T-helper 1 cell treated with Interleukin-12 subunit alpha and Interleukin-12 subunit beta and Interleukin-4 antibody, amounts not matched to agents 30 μg/mL and 1 μg/mL, for 36 hours (primary cell): Measurements from ENCODE around the gene GAREM1.
"Not testable (repeated sequence)": the region's sequence is repeated elsewhere in the genome, so short reads cannot be mapped to it uniquely, and the experiment has no call there.

Experiments used
- H3K27ac Mint-ChIP-seq: one replicate; pipeline ENCODE4 v1.8.0; 2021; ENCODE audit warnings: mild to moderate bottlenecking, mixed read lengths
- H3K27me3 Mint-ChIP-seq: one replicate; pipeline ENCODE4 v1.8.0; 2021; ENCODE audit warnings: low read depth, mixed read lengths
- H3K36me3 Mint-ChIP-seq: one replicate; pipeline ENCODE4 v1.8.0; 2021; ENCODE audit warnings: low read depth, mixed read lengths
- H3K4me1 Mint-ChIP-seq: one replicate; pipeline ENCODE4 v1.8.0; 2021; ENCODE audit warnings: low read depth, mixed read lengths
- H3K4me3 Mint-ChIP-seq: one replicate; pipeline ENCODE4 v1.8.0; 2021; ENCODE audit warnings: mild to moderate bottlenecking, moderate library complexity, mixed read lengths
- H3K9me3 Mint-ChIP-seq: one replicate; pipeline ENCODE4 v1.8.0; 2021; ENCODE audit warnings: mixed read lengths

The GAREM1 gene

DNA sequence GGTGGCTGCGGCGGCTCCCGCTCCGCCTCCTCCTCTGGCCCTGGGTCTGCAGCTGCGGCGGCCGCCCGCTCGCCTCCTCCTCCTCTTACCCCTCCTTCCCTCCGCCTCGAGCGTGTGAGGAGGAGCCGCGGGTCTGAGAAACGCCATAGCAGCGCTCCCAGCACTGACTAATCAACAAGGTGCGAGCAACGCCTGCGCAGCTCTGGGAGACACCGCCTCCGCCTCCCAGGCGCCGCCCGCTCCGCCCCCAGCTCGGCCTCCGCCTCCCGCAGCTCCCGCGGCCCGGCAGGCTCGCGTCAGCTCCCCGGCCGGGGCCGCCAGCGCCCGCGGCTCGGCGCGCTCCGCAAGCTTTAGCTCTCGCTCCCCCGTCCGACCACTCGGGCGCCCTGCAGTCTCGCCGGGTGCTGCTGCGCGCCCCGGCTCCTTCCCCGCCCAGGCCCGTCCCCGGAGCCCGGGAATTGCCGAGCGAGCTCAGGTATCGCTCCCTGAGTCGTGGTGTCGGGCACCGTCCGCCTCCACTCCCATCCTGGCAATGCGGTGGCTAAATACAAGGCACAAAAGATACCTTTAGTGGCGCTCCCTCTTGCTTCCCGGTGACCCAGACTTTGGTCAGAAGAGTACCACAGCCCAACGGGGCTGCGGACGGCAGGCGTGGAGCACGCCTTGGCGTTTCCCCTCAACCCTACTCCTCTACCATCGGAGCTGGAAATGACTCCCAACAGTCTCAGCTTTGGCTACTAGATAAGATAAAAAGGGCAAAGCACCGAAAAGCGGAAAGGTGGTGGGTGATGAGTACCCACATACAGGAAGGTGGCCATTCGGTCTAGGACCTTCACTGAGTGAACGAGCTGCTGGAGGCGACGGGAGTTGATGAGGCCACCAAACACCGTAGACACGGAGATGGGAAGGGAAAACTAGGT lies at the start of gene GAREM1:
Gene GAREM1 (minus strand): TSS at position 169 of the 920 bp plus-strand sequence. CDS start 454 bp downstream, outside the sequence.
- peak within 1 kb of the TSS; percentile 77 for H3K4me3 Mint-ChIP-seq
- H3K9me3 Mint-ChIP-seq = no peaks in the 10 kb centered on the region
- H3K36me3 Mint-ChIP-seq = no peaks in the 10 kb centered on the region
- peaks cover 74% of the 10 kb centered on the region for H3K27me3 Mint-ChIP-seq
- H3K27ac Mint-ChIP-seq = no peak within 1 kb of the TSS
- peaks cover 15% of the 10 kb centered on the region for H3K4me1 Mint-ChIP-seq

GRCh38 chr18:32511147-32511546 lies 40.5 kb upstream of the GAREM1 start:
- no peak overlapping the region for H3K27ac Mint-ChIP-seq
- no peaks in the 10 kb centered on the region for H3K36me3 Mint-ChIP-seq
- H3K9me3 Mint-ChIP-seq = no peaks in the 10 kb centered on the region
- no peak overlapping the region for H3K4me3 Mint-ChIP-seq
- peaks cover 4% of the 10 kb centered on the region for H3K27me3 Mint-ChIP-seq
- H3K4me1 Mint-ChIP-seq = peaks cover 2% of the 10 kb centered on the region

DNA sequence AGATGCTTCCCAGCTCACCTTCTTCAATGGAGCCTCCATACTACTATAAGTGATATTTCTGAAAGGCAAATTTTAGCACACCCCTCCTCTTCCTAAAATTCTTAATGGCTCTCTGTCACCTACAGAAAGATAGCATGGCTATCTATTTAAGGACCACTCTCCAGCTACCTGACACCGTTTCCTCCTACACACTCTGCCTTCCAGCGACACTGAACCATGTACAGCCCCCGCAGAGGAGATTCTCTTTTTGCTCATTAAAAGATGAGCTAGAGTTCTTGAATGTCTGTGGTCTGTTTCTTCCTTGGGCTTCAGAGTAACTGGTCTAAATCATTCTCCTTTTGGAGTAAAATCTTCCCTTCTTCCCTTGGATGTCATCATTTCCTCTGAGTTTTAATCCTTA lies 38.4 kb upstream of the GAREM1 start:
- Mint-ChIP-seq H3K4me3 (no peak overlapping the region), H3K27me3 (no peaks in the 10 kb centered on the region), H3K36me3 (no peaks in the 10 kb centered on the region)

DNA sequence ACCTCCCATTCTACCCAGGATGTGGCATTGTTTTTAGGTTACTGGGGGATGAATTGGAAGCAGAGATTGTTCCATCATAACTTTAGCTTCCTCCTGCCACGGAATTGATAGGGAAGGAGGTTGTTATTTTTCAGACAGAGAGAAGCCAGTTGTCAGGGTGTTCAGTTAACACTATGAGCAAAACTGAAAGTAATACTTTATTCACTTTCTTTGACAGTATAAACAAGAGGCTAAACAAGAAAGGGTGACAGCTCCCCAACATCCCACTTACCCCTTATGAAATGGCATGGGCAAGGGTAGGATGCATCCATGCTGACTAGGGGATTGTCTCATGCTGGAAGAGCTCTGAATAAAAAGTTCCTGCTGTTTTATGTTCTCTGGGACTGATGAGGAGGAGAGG lies 36.4 kb upstream of the GAREM1 start:
- Mint-ChIP-seq H3K4me1 (peaks cover 2% of the 10 kb centered on the region), H3K36me3 (no peaks in the 10 kb centered on the region), H3K27ac (no peak overlapping the region), H3K9me3 (no peaks in the 10 kb centered on the region), H3K27me3 (no peaks in the 10 kb centered on the region), H3K4me3 (no peak overlapping the region)

More for the DNA sequence above, 38.4 kb upstream of the GAREM1 start:
- Mint-ChIP-seq H3K9me3 (no peaks in the 10 kb centered on the region), H3K27ac (no peak overlapping the region), H3K4me1 (peaks cover 2% of the 10 kb centered on the region)

DNA sequence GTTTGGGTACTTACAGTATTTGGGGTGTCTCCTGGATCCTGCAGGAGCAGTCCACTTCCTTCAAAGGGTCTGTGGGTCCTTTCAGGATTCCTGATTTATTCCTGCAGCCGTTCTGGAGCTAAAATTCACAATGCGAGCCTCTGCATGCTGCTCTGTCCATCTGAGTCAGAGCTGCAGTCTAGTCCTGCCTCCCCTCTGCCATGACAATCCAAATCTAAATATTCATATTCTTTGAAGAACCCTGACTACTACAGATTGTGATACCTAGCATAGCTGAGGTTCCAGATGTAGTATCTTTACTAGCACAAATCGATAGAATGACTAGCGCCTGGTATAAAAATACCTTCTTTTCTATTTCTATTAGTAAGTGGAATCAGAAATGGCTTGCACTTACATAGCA lies 31.3 kb upstream of the GAREM1 start:
- no peaks in the 10 kb centered on the region for H3K4me1 Mint-ChIP-seq
- H3K9me3 Mint-ChIP-seq = no peaks in the 10 kb centered on the region
- no peaks in the 10 kb centered on the region for H3K36me3 Mint-ChIP-seq
- H3K27ac Mint-ChIP-seq = no peak overlapping the region
- peaks cover 5% of the 10 kb centered on the region for H3K27me3 Mint-ChIP-seq
- no peak overlapping the region for H3K4me3 Mint-ChIP-seq

DNA sequence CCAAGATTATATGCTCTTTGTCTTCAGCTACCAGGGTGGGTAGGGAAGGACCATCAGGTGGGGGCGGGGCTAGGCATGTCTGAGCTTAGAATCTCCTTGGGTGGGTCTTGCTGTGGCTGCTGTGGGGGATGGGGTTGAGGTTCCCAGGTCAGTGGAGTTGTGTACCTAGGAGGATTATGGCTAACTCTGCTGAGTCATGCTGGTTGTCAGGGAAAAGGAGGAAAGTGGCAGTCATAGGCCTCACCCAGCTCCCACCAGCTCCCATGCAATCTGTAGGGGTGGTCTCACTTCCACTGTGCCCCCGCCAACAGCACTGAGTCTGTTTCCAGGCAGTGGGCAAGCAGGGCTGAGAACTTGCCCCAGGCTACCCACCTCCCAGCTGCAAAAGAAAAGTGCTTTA lies 30.6 kb upstream of the GAREM1 start:
- H3K27ac Mint-ChIP-seq, H3K36me3 Mint-ChIP-seq, H3K4me1 Mint-ChIP-seq, H3K4me3 Mint-ChIP-seq, H3K27me3 Mint-ChIP-seq, H3K9me3 Mint-ChIP-seq: not testable (repeated sequence)

DNA sequence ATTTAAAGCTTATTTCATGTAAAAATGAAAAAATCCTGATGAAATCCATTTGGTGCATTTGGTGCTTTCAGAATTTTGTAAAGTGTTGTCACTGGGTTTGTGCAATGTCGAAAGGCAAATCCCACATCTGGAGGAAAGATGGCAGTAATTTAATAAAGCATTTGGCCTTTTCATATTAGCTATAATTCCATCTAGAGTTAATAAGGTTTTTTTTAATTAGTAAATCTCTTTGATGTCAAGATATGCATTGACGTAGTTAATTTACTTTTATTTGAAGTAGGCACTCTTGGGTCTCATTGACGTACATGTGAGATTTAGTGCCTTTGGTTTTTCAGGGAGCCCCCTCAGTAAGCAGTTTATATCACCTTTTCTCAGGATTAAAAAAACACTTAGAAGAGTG lies 12.3 kb upstream of the GAREM1 start:
- Mint-ChIP-seq H3K27me3 (peaks cover 33% of the 10 kb centered on the region), H3K4me1 (no peaks in the 10 kb centered on the region), H3K27ac (no peak overlapping the region), H3K4me3 (no peak overlapping the region), H3K36me3 (no peaks in the 10 kb centered on the region), H3K9me3 (no peaks in the 10 kb centered on the region)

DNA sequence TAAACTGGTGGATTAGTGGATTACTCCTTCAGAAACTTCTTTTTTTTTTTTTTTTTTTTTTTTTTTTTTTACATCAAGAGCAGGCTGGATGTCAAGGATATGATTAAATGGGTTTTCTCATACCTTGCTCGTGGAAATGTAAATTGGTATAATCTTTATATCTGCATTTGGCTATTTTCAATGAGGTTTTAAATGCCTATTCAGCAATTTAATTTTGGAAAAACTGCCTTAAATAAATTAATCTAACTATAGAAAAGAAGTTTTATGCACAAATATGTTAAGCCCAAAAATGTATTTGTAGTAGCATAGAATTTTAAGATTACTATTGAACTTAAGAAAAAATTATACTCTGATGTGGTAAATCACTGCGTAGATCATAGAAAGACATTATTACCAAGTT lies 11.4 kb upstream of the GAREM1 start:
- no peaks in the 10 kb centered on the region for H3K9me3 Mint-ChIP-seq
- H3K27ac Mint-ChIP-seq = no peak overlapping the region
- H3K36me3 Mint-ChIP-seq = no peaks in the 10 kb centered on the region
- H3K4me1 Mint-ChIP-seq = no peaks in the 10 kb centered on the region
- H3K4me3 Mint-ChIP-seq = no peak overlapping the region
- H3K27me3 Mint-ChIP-seq = peaks cover 34% of the 10 kb centered on the region

DNA sequence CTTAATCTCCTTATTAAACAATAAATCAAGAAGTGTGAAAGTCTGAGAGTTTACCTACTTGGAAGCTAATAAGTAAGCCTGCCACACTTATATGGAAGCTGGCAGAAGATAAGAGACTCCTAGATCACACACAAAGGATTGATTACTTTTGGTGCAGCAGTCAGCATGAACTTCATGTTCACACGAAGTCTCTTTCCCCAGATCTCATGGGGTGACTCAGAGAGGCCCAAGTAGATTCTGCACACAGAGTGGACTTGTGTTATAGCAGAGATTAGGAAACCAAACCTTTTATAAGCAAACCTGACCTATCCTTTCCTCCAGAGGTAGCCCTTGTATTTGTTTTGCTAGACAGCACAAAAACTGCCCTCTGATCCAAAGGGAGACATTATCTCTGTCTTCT lies 9.9 kb upstream of the GAREM1 start:
- no peaks in the 10 kb centered on the region for H3K9me3 Mint-ChIP-seq
- no peak overlapping the region for H3K4me3 Mint-ChIP-seq
- H3K36me3 Mint-ChIP-seq = no peaks in the 10 kb centered on the region
- H3K4me1 Mint-ChIP-seq = no peaks in the 10 kb centered on the region
- H3K27ac Mint-ChIP-seq = no peak overlapping the region
- peaks cover 42% of the 10 kb centered on the region for H3K27me3 Mint-ChIP-seq

GRCh38 chr18:32478807-32479206 lies 8.1 kb upstream of the GAREM1 start:
- Mint-ChIP-seq H3K27ac (no peak overlapping the region), H3K9me3 (no peaks in the 10 kb centered on the region), H3K4me3 (no peak overlapping the region), H3K27me3 (peaks cover 44% of the 10 kb centered on the region), H3K36me3 (no peaks in the 10 kb centered on the region), H3K4me1 (no peaks in the 10 kb centered on the region)

DNA sequence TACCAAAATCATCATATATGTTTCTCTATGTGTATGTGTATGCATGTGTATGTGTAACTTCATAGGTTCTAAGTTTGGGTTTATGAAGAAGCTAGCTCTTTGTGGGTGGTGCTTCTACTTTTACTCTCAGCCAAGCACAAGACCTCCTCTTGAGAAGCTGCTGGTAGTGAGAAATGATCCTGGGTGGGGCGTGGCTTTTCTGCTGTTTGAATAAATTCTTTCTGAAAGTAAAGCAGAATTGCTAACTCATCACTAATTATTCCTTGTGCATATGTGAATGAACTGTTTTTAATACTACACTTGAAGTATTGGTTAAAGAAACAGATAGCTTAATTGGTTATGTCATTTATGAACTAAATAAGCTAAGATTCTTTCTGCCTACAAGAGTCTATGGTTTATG lies 7.6 kb upstream of the GAREM1 start:
- Mint-ChIP-seq H3K27me3 (peaks cover 47% of the 10 kb centered on the region), H3K4me3 (no peak overlapping the region), H3K36me3 (no peaks in the 10 kb centered on the region), H3K9me3 (no peaks in the 10 kb centered on the region), H3K27ac (no peak overlapping the region), H3K4me1 (no peaks in the 10 kb centered on the region)

- Mint-ChIP-seq H3K27me3 (peaks cover 55% of the 10 kb centered on the region), H3K27ac (no peak overlapping the region), H3K4me3 (no peak overlapping the region), H3K4me1 (peaks cover 2% of the 10 kb centered on the region), H3K9me3 (no peaks in the 10 kb centered on the region), H3K36me3 (no peaks in the 10 kb centered on the region)
These were observed 5.4 kb upstream of the GAREM1 start for GRCh38 chr18:32476106-32476505.

DNA sequence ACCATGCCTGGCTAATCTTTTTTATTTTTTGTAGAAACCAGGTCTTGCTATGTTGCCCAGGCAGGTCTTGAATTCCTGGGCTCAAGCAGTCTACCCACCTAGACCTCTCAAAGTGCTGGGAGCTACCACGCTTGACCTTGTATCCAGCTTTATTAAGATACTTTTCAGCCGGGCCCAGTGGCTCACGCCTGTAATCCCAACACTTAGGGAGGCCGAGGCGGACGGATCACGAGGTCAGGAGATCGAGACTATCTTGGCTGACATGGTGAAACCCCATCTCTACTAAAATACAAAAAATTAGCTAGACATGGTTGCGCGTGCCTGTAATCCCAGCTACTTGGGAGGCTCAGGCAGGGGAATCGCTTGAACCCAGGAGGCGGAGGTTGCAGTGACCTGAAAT lies 4.4 kb upstream of the GAREM1 start:
- not testable (repeated sequence) for H3K9me3 Mint-ChIP-seq, H3K27ac Mint-ChIP-seq, H3K36me3 Mint-ChIP-seq, H3K4me3 Mint-ChIP-seq, H3K4me1 Mint-ChIP-seq
- peaks cover 58% of the 10 kb centered on the region for H3K27me3 Mint-ChIP-seq

DNA sequence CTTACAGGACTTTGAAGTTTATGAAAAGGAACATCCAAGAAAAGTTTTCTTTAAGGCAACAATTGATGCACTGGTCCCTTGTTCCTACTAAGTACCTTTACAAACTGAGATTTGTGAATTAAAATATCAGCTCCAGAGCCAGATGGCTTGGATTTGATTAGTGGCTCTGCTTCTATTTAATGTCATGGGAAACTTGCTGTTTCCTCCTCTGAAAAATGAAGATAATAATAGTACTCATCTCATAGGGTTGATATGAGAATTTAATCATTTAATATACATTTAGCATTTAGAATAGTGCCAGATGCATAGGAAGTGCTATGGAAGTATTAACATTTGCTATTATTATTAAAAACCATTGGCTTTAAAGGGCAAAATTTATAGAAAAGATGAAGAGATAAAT lies 2.6 kb upstream of the GAREM1 start:
- Mint-ChIP-seq H3K9me3 (no peaks in the 10 kb centered on the region), H3K27me3 (peaks cover 65% of the 10 kb centered on the region), H3K27ac (no peak overlapping the region), H3K36me3 (no peaks in the 10 kb centered on the region), H3K4me3 (no peak overlapping the region), H3K4me1 (peaks cover 13% of the 10 kb centered on the region)

DNA sequence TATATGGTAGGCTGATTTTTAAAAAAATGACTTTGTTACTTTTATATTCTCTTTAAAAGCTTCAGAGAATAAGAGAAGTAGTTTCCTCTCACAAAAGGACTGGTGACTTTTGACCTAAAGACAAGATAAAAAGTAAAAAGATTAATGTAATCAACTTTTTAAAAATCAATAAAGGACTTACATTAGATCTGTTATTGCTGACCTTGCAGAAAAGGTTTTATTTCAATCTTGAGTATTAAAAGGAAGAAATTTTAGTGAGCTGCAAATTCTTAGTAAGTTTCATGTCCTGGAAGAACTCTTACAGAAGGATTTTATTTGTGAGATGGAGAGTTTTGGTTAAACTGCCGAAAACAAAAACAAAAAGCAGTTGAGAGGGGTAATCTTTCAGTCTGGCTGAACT lies 2.2 kb upstream of the GAREM1 start:
- H3K27ac Mint-ChIP-seq = no peak overlapping the region
- no peaks in the 10 kb centered on the region for H3K9me3 Mint-ChIP-seq
- H3K36me3 Mint-ChIP-seq = no peaks in the 10 kb centered on the region
- no peak overlapping the region for H3K4me3 Mint-ChIP-seq
- H3K27me3 Mint-ChIP-seq = peaks cover 68% of the 10 kb centered on the region
- peaks cover 15% of the 10 kb centered on the region for H3K4me1 Mint-ChIP-seq

GRCh38 chr18:32470460-32470713 lies 295 bp downstream of the GAREM1 start:
- Mint-ChIP-seq H3K4me1 (peaks cover 15% of the 10 kb centered on the region), H3K36me3 (no peaks in the 10 kb centered on the region), H3K4me3 (no peak overlapping the region), H3K27ac (no peak overlapping the region), H3K27me3 (peaks cover 76% of the 10 kb centered on the region), H3K9me3 (no peaks in the 10 kb centered on the region)
